GM10266 (cell line): ENCODE data around the gene NPAS3.

Experiments used
- DNase-seq: peaks from one replicate; pipeline ENCODE4 v3.0.0; 2012; ENCODE audit errors: extremely low spot score
- TF ChIP-seq, protein P1 (sequence below): IDR thresholded peaks from 2 replicates; pipeline ENCODE4 v1.5.1; 2012; ENCODE audit warnings: mild to moderate bottlenecking, low read depth; ENCODE audit not compliant: control insufficient read depth, insufficient read depth; ENCODE audit errors: missing control alignments

NPAS3 gene

GRCh38 chr14:33282331-33283230 lies 343.9 kb downstream of the NPAS3 start:
- DNase-seq, result no peak

GRCh38 chr14:33285902-33286700 lies 347.4 kb downstream of the NPAS3 start:
- TF ChIP-seq, protein P1, sequence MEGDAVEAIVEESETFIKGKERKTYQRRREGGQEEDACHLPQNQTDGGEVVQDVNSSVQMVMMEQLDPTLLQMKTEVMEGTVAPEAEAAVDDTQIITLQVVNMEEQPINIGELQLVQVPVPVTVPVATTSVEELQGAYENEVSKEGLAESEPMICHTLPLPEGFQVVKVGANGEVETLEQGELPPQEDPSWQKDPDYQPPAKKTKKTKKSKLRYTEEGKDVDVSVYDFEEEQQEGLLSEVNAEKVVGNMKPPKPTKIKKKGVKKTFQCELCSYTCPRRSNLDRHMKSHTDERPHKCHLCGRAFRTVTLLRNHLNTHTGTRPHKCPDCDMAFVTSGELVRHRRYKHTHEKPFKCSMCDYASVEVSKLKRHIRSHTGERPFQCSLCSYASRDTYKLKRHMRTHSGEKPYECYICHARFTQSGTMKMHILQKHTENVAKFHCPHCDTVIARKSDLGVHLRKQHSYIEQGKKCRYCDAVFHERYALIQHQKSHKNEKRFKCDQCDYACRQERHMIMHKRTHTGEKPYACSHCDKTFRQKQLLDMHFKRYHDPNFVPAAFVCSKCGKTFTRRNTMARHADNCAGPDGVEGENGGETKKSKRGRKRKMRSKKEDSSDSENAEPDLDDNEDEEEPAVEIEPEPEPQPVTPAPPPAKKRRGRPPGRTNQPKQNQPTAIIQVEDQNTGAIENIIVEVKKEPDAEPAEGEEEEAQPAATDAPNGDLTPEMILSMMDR, result no peak
- DNase-seq, result no peak

More at GRCh38 chr14:33282331-33283230, 343.9 kb downstream of the NPAS3 start:
- TF ChIP-seq, protein P1, result no peak

DNA sequence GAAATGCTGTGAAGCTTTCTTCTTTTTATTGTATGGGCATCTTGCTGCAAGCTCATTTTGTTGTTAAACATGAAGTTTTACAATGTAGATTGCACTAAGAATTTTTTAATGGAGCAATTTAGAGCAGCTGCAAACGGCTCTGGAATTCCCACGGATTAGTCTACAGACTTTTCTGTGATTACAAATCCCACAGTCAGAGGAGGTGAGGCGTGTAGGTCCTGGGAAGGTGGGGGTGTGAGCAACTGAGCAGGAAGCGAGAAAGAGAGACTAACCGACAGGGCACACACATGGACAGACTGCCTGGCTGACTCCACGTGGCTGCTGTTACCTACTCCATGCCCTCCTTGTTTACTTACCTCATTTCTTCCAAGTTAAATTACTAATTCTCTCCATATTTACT lies 348.5 kb downstream of the NPAS3 start:
- DNase-seq, result no peak
- TF ChIP-seq, protein P1, result no peak

DNA sequence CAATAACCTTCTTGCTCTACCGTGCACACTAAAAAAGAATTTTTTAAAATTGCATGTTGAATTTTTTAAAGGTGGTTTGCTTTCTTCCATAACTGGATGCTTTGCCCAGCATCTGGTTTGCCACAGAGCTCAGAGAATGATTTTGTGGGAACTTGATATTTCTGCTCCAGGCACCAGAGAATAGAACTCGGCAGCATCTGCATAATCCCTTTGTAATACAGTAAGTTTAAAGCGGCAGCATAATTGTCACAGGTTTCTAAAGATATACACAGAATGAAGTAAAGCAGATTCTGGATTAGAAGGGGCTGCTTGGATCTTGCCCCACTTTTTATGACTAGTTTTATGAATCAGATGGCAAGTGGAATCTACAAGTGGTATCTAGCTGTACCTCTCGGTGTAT lies 352.0 kb downstream of the NPAS3 start:
- DNase-seq, result no peak
- TF ChIP-seq, protein P1, result no peak

GRCh38 chr14:33291529-33292104 lies 352.9 kb downstream of the NPAS3 start:
- DNase-seq, result no peak

DNA sequence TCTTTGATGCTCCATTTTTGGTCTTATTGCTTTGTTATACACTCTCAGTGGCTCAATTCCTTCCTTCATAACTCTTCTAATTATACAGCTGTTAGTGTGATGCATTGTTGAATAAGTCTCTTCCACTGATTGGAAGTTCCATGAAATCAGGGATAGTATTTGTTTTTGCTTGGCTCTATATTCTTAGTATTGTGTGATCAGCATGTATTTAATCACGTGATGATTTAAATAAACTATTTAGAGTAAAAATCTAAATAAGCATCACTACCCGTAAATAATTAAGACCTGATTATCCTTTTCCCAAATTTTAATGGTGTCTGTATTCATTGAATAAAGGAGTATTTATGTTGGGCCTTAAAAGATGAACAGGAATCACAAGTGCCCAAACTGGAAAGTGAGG lies 355.7 kb downstream of the NPAS3 start:
- no peak for DNase-seq

More at GRCh38 chr14:33291529-33292104, 352.9 kb downstream of the NPAS3 start:
- TF ChIP-seq, protein P1, result no peak

More for the DNA sequence above, 355.7 kb downstream of the NPAS3 start:
- TF ChIP-seq, protein P1, result no peak
